GM21528 (cell line): Measurements from ENCODE around the gene LDB2.

Source experiments
- ATAC-seq: cut with Tn5 transposase; IDR thresholded peaks from one replicate; pipeline ENCODE4 v1.9.1; 2021; ENCODE audit warnings: mild to moderate bottlenecking, moderate library complexity; ENCODE audit not compliant: unreplicated experiment, low FRiP score

Gene LDB2

GRCh38 chr4:16887887-16888286 is 10.6 kb downstream of the LDB2 start:
- no peak for ATAC-seq

GRCh38 chr4:16884673-16885460 is 13.6 kb downstream of the LDB2 start:
- ATAC-seq = no peak

GRCh38 chr4:16883806-16884205 is 14.6 kb downstream of the LDB2 start:
- no peak for ATAC-seq

GRCh38 chr4:16881151-16881884 is 17.1 kb downstream of the LDB2 start:
- ATAC-seq = no peak

- ATAC-seq = no peak
Observed at GRCh38 chr4:16875487-16875886, 23.0 kb downstream of the LDB2 start.

- ATAC-seq = no peak
Observed at GRCh38 chr4:16869594-16870245, 28.7 kb downstream of the LDB2 start.

GRCh38 chr4:16868674-16869073 is 29.8 kb downstream of the LDB2 start:
- ATAC-seq = no peak

GRCh38 chr4:16867827-16868226 is 30.6 kb downstream of the LDB2 start:
- ATAC-seq = no peak

GRCh38 chr4:16866974-16867373 is 31.5 kb downstream of the LDB2 start:
- no peak for ATAC-seq

- ATAC-seq = no peak
Observed at GRCh38 chr4:16865897-16866283, 32.6 kb downstream of the LDB2 start.

- ATAC-seq = no peak
Observed at GRCh38 chr4:16865209-16865896, 33.1 kb downstream of the LDB2 start.

GRCh38 chr4:16864199-16864598 is 34.2 kb downstream of the LDB2 start:
- ATAC-seq = no peak

- ATAC-seq = no peak
Observed at GRCh38 chr4:16862697-16863096, 35.7 kb downstream of the LDB2 start.

- ATAC-seq = no peak
Observed at GRCh38 chr4:16860516-16860915, 37.9 kb downstream of the LDB2 start.

GRCh38 chr4:16859031-16859430 is 39.4 kb downstream of the LDB2 start:
- ATAC-seq = no peak

- no peak for ATAC-seq
Observed at GRCh38 chr4:16858275-16858752, 40.1 kb downstream of the LDB2 start.

- ATAC-seq = no peak
Observed at GRCh38 chr4:16857425-16857824, 41.0 kb downstream of the LDB2 start.

GRCh38 chr4:16853640-16854039 is 44.8 kb downstream of the LDB2 start:
- ATAC-seq = no peak

GRCh38 chr4:16852644-16853043 is 45.8 kb downstream of the LDB2 start:
- no peak for ATAC-seq

GRCh38 chr4:16852228-16852627 is 46.2 kb downstream of the LDB2 start:
- no peak for ATAC-seq
